HG02642 (cell line): Measurements from ENCODE around the gene GRHL1.
"Not testable (repeated sequence)": the region's sequence is repeated elsewhere in the genome, so short reads cannot be mapped to it uniquely, and the experiment has no call there.

Experiments
- ATAC-seq: cut with Tn5 transposase; IDR thresholded peaks from one replicate; pipeline ENCODE4 v1.9.1; 2021; ENCODE audit warnings: mild to moderate bottlenecking; ENCODE audit not compliant: unreplicated experiment, poor library complexity

The GRHL1 gene

GRCh38 chr2:10006236-10007161, 55.0 kb downstream of the GRHL1 start:
- ATAC-seq: no peak

DNA sequence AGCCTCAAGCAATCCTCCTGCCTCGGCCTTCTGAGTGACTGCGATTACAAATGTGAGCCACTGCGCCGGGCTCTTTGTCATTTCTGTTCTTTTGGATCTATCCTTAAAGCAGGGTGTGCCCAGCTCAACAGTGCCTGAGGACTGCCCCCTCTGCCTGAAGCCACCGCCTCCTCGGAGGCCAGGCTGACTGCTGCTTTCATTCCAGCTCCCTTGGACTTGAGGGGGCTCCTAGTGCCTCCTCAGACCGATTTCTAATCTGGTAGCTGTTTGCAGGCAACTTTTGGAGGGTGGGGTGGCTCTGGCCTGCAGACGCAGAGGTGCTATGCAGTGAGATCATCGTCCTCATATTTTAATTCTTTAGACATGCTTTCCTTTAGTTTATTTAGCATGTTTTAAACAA, 55.9 kb downstream of the GRHL1 start:
- no peak for ATAC-seq

DNA sequence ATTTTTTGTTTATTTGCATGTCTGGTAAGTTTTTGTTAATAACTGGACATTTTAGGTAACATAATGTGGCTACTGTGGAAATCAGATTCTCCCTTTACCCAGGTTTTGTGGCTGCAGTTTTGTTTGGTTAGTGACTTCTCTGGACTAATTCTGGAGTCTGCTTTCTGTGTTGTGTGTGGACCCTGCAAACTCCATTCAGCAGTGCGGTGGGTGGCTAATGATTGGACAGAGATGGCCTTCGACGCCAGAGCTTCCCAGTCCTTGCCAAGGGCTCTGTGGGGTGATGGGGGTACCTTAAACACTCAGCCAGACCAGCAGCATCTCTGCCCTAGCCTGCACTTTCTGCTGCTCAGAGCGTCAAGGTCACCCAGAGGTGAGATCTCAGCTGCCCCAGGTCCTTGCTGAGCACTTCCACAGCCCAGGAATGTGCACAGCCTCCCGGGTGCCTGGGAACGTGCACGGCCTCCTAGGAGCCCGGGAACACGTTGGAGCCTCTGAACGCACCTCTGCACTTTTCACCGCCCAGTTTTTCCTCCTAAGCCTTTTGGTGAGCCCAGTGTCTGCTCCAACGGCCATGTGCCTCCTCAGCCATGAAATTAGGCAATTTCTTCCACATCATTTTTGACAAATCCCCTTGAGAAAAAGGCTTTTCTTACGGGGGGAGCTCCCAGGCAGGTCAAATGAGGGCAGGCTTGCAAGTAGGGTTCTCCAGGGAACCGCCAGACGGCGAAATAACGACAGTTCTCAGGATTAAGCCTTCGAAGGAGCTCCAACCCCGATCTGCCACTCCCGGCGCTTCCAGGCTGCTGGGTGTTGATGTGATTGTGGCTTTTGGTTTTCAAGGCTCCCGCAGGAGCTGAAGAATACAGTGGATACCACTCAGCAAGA, 56.7 kb downstream of the GRHL1 start:
- ATAC-seq: no peak

- no peak for ATAC-seq
Measured at GRCh38 chr2:10008809-10009176, 57.3 kb downstream of the GRHL1 start.

DNA sequence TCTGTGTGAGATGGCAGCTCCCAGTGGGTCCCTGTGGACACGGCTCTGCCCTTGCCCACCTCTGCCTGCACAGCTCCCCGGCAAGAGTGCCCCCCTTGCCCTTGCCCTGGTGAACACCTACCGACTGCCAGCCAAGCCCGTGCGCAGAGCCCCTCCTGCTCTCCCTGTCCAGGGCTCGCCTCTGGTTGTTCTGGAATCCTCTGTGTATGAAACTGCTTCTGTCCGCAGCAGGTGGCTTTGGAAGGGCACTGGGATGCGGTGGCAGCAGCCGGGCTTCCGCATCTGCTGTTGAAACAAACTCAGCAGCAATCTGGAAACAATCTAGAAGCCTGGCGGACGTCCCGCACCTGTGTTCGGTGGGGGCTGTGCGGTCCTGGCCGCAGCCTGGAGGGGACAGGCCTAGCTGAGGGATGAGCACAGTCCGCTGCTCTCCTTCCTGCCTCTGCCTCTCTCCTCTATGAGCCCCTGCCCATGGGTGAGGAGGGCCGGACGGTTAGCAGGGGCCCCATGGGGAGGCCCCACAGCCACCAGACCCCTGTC, 57.8 kb downstream of the GRHL1 start:
- ATAC-seq: no peak

GRCh38 chr2:10009811-10010781, 58.6 kb downstream of the GRHL1 start:
- ATAC-seq: no peak

GRCh38 chr2:10010861-10011605, 59.5 kb downstream of the GRHL1 start:
- not testable (repeated sequence) for ATAC-seq

GRCh38 chr2:10011606-10012325, 60.3 kb downstream of the GRHL1 start:
- not testable (repeated sequence) for ATAC-seq

GRCh38 chr2:10012366-10012962, 61.0 kb downstream of the GRHL1 start:
- ATAC-seq: not testable (repeated sequence)

- ATAC-seq: no peak
Measured at GRCh38 chr2:10012963-10013461, 61.5 kb downstream of the GRHL1 start.

DNA sequence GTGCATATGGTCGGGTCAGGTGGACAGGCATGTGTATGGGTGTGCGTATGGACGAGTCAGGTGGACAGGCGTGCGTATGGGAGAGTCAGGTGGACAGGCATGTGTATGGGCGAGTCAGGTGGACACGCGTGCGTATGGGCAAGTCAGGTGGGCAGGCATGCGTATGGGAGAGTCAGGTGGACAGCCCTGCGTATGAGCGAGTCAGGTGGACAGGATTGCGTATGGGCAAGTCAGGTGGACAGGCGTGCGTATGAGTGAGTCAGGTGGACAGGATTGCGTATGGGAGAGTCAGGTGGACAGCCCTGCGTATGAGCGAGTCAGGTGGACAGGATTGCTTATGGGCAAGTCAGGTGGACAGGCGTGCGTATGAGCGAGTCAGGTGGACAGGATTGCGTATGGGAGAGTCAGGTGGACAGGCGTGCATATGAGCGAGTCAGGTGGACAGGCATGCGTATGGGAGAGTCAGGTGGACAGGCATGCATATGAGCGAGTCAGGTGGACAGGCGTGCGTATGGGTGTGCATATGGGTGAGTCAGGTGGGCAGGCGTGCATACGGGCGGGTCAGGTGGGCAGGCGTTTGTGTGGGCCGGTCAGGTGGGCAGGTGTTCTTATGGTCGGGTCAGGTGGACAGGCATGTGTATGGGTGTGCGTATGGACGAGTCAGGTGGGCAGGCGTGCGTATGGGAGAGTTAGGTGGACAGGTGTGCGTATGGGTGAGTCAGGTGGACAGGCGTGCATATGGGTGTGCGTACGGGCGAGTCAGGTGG, 62.3 kb downstream of the GRHL1 start:
- ATAC-seq: not testable (repeated sequence)

DNA sequence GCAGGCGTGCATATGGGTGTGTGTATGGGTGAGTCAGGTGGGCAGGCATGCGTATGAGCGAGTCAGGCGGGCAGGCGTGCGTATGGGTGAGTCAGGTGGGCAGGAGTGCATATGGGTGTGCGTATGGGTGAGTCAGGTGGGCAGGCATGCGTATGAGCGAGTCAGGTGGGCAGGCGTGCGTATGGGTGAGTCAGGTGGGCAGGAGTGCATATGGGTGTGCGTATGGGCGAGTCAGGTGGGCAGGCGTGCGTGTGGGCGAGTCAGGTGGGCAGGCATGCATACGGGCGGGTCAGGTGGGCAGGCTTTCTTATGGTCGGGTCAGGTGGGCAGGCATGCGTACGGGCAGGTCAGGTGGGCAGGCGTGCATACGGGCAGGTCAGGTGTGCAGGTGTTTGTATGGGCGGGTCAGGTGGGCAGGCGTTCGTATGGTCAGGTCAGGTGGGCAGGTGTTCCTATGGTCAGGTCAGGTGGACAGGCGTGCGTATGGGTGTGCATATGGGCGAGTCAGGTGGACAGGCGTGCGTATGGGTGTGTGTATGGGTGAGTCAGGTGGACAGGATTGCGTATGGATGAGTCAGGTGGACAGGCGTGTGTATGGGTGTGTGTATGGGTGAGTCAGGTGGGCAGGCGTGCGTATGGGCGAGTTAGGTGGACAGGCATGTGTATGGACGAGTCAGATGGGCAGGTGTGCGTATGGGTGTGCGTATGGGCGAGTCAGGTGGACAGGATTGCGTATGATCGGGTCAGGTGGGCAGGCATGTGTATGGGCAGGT, 63.1 kb downstream of the GRHL1 start:
- no peak for ATAC-seq

DNA sequence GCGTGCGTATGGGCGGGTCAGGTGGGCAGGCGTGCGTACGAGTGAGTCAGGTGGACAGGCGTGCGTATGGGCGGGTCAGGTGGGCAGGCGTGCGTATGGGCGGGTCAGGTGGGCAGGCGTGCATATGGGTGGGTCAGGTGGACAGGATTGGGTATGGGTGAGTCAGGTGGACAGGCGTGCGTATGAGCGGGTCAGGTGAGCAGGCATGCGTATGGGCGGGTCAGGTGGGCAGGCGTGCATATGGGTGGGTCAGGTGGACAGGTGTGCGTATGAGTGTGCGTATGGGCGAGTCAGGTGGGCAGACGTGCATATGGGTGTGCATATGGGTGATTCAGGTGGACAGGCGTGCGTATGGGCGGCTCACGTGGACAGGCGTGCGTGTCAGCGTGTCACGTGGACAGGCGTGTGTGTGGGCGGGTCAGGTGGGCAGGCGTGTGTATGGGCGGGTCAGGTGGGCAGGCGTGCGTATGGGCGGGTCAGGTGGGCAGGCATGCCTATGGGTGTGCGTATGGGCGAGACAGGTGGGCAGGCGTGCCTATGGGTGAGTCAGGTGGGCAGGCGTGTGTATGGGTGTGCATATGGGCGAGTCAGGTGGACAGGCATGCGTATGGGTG, 64.0 kb downstream of the GRHL1 start:
- not testable (repeated sequence) for ATAC-seq

- ATAC-seq: no peak
Measured at GRCh38 chr2:10016001-10016801, 64.7 kb downstream of the GRHL1 start.

GRCh38 chr2:10016802-10017258, 65.3 kb downstream of the GRHL1 start:
- ATAC-seq: no peak
